RWPE1 (cell line): ENCODE data around the gene MRPL23.
A peak's percentile ranks its signal among the peaks of the same experiment; 100 is the strongest.

ENCODE experiments used
- CTCF ChIA-PET: fragments of 350-600 bp; sonication (Branson Sonifier 250); formaldehyde crosslinking; extraction: SDS; loops from one replicate; lab custom pipeline; 2021; lab: Yijun Ruan, JAX
- POLR2A ChIA-PET: fragments of 400-600 bp; formaldehyde crosslinking; extraction: SDS; loops from one replicate; lab custom pipeline; 2020; ENCODE audit warnings: antibody characterized with exemption; ENCODE audit not compliant: low non-redundant PET; lab: Yijun Ruan, JAX
- DNase-seq: peaks from one replicate; pipeline ENCODE4 v3.0.0; 2012; ENCODE audit warnings: low spot score
- H3K27ac ChIP-seq: fragments of 450-650 bp; 2 replicates; pipeline ENCODE4 v1.5.1; 2017
- TF ChIP-seq, protein P1 (sequence below): fragments of 450-650 bp; conservative IDR thresholded peaks from 2 replicates; pipeline ENCODE4 v1.5.1; 2017; ENCODE audit warnings: low read depth, mild to moderate bottlenecking

Gene MRPL23

DNA sequence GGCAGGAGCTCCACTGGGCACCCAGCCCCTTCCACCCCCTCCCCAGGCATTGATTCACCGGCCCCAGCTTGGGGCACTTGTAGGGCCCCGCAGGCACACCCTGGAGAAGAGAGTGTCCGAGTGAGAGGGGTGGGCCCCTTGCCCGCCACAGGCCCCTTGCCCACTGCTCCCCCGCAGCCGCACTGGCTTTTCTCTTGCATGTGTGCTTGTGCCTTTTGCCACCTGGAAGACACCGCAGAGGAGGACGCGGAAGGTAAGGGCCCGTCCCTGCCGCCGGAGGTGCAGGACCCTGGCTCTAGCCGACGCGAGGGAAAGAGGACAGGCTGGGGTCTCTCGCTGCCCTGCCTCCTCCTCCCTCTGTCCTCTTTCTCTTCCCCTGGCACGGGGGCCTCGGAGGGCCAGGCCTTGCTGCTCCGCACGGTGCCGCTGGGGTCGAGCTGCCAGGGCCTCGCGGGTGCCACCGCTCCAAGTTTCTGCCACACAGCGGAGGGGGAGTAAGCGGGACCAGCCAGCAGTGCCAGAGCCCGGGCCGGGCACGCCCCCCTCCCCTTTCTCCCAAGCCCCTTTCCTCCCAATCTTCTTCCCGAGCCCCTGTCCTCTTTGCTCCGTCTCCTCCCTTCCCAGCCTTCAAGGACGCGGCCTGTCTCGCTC lies 18.1 kb upstream of the MRPL23 start:
- CTCF ChIA-PET = no interaction called here

DNA sequence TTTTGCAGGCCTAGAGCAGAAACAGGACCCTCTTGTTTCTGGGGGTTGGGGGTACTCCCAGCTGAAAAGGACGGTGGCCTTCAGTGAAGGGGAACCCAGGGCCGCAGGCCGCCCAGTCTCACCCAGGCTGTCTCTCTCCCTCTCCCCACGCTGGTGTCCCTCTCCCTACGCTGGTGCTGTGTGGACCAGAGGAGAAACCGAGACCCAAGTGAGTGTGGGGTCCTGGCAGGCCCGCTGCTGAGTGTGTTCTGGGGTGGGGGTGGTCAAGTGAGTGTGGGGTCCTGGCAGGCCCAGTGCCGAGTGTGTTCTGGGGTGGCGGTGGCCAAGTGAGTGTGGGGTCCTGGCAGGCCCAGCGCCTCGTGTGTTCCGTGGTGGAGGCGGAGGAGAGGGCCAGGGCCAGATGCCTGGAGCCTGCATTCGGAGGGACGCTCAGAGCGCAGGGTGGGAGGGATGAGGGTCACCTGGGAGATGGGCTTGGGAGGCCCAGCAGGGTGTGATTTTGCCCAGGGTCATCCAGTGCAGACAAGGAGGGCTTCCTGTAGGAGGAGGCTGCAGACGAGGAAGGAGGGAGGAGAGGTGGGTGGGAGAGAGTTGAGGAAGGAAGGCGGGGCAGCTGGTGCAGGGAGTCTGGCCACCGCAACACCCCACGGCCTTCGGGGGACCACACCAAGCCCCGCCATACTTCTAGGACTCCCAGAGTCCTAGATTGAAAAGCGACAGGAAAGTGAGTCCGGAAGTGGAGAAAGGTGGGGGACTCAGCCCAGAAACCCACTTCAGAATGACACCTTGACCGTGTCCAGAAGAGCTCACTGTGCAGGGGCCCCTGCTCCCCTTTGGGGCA lies 17.3 kb upstream of the MRPL23 start:
- DNase-seq = no peak
- TF ChIP-seq, protein P1, sequence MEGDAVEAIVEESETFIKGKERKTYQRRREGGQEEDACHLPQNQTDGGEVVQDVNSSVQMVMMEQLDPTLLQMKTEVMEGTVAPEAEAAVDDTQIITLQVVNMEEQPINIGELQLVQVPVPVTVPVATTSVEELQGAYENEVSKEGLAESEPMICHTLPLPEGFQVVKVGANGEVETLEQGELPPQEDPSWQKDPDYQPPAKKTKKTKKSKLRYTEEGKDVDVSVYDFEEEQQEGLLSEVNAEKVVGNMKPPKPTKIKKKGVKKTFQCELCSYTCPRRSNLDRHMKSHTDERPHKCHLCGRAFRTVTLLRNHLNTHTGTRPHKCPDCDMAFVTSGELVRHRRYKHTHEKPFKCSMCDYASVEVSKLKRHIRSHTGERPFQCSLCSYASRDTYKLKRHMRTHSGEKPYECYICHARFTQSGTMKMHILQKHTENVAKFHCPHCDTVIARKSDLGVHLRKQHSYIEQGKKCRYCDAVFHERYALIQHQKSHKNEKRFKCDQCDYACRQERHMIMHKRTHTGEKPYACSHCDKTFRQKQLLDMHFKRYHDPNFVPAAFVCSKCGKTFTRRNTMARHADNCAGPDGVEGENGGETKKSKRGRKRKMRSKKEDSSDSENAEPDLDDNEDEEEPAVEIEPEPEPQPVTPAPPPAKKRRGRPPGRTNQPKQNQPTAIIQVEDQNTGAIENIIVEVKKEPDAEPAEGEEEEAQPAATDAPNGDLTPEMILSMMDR = no peak
- CTCF ChIA-PET = no interaction called here
- POLR2A ChIA-PET = no interaction called here
- H3K27ac ChIP-seq = no peak overlapping the region

More for the DNA sequence above, 18.1 kb upstream of the MRPL23 start:
- no peak for DNase-seq
- H3K27ac ChIP-seq = peak overlapping the region; percentile 68; the same call in 1 of the 2 replicates
- POLR2A ChIA-PET = no interaction called here
- TF ChIP-seq, protein P1 = no peak

DNA sequence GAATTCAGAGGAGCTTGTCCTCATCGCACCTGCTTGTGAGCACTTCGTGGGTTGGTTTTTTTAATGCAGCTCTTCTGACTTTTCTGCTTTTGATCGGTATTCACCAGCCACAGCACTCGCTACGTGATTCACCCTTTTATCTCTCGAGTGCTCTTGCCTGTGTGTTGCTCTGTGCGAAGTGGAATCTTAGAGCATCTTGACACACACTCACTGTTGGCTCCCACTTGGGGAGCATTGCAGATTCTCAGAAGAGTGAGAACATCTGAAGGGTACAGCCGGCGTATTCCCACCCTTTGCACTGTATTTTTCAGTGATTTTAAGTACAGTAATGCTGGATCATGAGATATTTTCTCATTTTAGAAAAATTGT lies 16.7 kb upstream of the MRPL23 start:
- DNase-seq = no peak
- H3K27ac ChIP-seq = no peak overlapping the region
- TF ChIP-seq, protein P1 = no peak
- ChIA-PET CTCF (no interaction called here), POLR2A (no interaction called here)

DNA sequence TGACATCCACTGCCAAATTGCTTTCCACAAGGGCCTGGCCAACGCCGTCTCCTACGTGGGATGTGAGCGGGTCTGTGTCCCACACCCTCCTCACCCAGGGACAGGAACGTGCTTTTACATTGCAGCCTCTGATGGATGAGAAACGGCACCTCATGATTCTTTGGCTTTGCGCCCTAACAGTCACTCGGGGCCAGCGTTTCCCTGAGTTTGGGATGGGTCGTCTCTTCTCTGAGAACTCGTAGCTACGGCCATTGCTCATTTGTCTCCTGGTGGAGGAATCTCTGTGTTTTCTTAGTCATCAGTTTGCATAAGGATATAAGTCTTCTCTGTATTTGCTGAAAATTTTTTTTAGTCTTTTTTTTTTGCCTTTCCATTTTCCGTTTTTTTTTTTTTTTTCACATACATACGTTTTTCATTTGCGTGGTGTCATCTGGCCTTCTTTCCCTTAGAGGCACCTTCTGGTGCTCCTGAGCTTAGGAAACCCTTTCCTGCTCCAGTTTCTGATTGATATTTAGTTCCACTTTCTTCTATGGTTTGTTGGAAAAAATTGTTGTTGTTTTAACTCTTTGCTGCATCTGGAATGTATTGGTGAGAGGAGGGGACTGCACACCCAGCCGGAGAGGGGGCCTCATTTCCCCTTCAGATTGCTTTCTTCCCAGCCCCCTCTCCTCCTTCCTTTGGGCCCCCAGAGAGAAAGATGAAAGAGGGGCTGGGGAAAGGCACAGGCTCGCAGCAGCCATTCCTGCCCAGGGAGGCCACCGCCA lies 15.6 kb upstream of the MRPL23 start:
- H3K27ac ChIP-seq = no peak overlapping the region
- POLR2A ChIA-PET = no interaction called here
- TF ChIP-seq, protein P1 = no peak
- CTCF ChIA-PET = interaction anchor here (0.6 kb wide), 1 partner anchor 344 kb away, joined by 6 read pairs; no protein-coding TSS in a partner anchor
- no peak for DNase-seq

DNA sequence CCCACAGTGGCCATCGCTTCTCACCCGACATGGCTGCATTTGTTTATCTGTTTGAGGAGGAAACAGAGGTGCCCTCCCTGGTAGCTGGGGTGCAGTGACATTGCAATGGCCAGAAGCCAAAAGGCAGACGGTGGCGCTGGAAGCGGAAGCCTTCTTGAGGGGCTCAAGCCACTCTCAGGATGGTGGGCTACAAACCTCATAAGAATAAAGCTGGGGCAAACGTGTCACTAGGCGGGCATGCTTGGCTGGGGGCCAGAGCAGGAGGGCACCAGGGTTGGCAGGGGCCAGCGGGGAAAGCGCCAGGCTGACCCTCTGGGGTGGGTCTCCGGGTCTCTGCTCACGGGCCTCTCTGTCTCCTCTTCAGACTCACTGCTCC lies 15.0 kb upstream of the MRPL23 start:
- TF ChIP-seq, protein P1 = no peak

DNA sequence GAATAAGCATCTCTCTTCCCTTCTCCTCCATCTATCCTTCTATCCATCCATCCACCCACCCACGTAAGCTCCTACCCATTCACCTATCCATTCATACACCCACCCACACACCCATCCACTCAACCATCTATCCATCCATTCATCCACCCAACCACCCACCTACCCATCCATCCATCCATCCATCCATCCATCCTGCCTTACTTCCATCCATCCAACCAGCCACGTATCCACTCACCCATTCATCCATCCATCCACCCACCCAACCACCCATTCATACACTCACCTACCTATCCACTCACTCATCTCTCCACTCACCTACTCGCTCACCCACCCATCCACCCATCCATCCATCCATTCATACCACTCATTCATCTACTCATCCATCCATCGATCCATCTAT lies 14.5 kb upstream of the MRPL23 start:
- ChIA-PET CTCF (no interaction called here), POLR2A (no interaction called here)
- DNase-seq = no peak
- TF ChIP-seq, protein P1 = no peak
- no peak overlapping the region for H3K27ac ChIP-seq

More for the DNA sequence above, 15.0 kb upstream of the MRPL23 start:
- H3K27ac ChIP-seq = no peak overlapping the region
- ChIA-PET CTCF (interaction anchor here (0.6 kb wide), 1 partner anchor 345 kb away, joined by 6 read pairs; no protein-coding TSS in a partner anchor), POLR2A (no interaction called here)
- no peak for DNase-seq
